Measurements from ENCODE around the gene GABPA.
"Not testable (repeated sequence)": the region's sequence is repeated elsewhere in the genome, so short reads cannot be mapped to it uniquely, and the experiment has no call there.

The GABPA gene

GRCh38 chr21:25734904-25735645, at the start of gene GABPA, which contains the start of gene ATP5PF:
TSS of gene GABPA (plus strand) at chr21:25734972. CDS start at chr21:25741599, 6,627 bp downstream.
TSS of gene ATP5PF (minus strand) at chr21:25734904. CDS start at chr21:25729794, 5,110 bp downstream.
- CTCF ChIA-PET = interaction anchor here (0.6 to 2.3 kb wide), 5 partner anchors 9 to 128 kb away, joined by 3 to 18 read pairs (median 3); no protein-coding TSS in a partner anchor
- peak; percentile 95 for DNase-seq (ENCODE audit: low read depth, low spot score)
- POLR2A ChIA-PET = interaction anchor here (0.9 kb wide), 1 partner anchor 35 kb away, joined by 4 read pairs; no protein-coding TSS in a partner anchor
- peak within 1 kb of the TSS; percentile 97 for H3K4me3 ChIP-seq (ENCODE audit: low read depth, low read length)
- TF ChIP-seq, protein P1, sequence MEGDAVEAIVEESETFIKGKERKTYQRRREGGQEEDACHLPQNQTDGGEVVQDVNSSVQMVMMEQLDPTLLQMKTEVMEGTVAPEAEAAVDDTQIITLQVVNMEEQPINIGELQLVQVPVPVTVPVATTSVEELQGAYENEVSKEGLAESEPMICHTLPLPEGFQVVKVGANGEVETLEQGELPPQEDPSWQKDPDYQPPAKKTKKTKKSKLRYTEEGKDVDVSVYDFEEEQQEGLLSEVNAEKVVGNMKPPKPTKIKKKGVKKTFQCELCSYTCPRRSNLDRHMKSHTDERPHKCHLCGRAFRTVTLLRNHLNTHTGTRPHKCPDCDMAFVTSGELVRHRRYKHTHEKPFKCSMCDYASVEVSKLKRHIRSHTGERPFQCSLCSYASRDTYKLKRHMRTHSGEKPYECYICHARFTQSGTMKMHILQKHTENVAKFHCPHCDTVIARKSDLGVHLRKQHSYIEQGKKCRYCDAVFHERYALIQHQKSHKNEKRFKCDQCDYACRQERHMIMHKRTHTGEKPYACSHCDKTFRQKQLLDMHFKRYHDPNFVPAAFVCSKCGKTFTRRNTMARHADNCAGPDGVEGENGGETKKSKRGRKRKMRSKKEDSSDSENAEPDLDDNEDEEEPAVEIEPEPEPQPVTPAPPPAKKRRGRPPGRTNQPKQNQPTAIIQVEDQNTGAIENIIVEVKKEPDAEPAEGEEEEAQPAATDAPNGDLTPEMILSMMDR (IDR thresholded peaks at IDR 0.05; ENCODE audit: insufficient read depth, low read length, missing control alignments) = peak; percentile 21

GRCh38 chr21:25687787-25688186, 47.0 kb upstream of the GABPA start:
- ChIA-PET POLR2A (no interaction called here), CTCF (interaction anchor here (1.4 kb wide), 1 partner anchor 20 kb away, joined by 5 read pairs; no protein-coding TSS in a partner anchor)
- no peak overlapping the region for H3K4me3 ChIP-seq (ENCODE audit: low read depth, low read length)

GRCh38 chr21:25688275-25689155, 46.3 kb upstream of the GABPA start:
- ChIA-PET POLR2A (no interaction called here), CTCF (interaction anchor here (1.1 kb wide), 1 partner anchor 80 kb away, joined by 4 read pairs; no protein-coding TSS in a partner anchor)
- DNase-seq (ENCODE audit: low read depth, low spot score) = no peak
- no peak overlapping the region for H3K4me3 ChIP-seq (ENCODE audit: low read depth, low read length)
- TF ChIP-seq, protein P1 (IDR thresholded peaks at IDR 0.05; ENCODE audit: insufficient read depth, low read length, missing control alignments) = no peak

More at GRCh38 chr21:25687787-25688186, 47.0 kb upstream of the GABPA start:
- DNase-seq (ENCODE audit: low read depth, low spot score) = no peak
- TF ChIP-seq, protein P1 (IDR thresholded peaks at IDR 0.05; ENCODE audit: insufficient read depth, low read length, missing control alignments) = no peak

GRCh38 chr21:25689226-25689625, 45.5 kb upstream of the GABPA start:
- H3K4me3 ChIP-seq (ENCODE audit: low read depth, low read length) = no peak overlapping the region
- POLR2A ChIA-PET = no interaction called here
- no peak for DNase-seq (ENCODE audit: low read depth, low spot score)
- TF ChIP-seq, protein P1 (IDR thresholded peaks at IDR 0.05; ENCODE audit: insufficient read depth, low read length, missing control alignments) = no peak
- CTCF ChIA-PET = interaction anchor here (1.1 kb wide), 1 partner anchor 81 kb away, joined by 4 read pairs; no protein-coding TSS in a partner anchor

GRCh38 chr21:25691976-25692375, 42.8 kb upstream of the GABPA start:
- TF ChIP-seq, protein P1 (IDR thresholded peaks at IDR 0.05; ENCODE audit: insufficient read depth, low read length, missing control alignments) = no peak
- ChIA-PET POLR2A (no interaction called here), CTCF (interaction anchor here (0.7 kb wide), 1 partner anchor 201 kb away, joined by 5 read pairs; no protein-coding TSS in a partner anchor)
- no peak for DNase-seq (ENCODE audit: low read depth, low spot score)
- no peak overlapping the region for H3K4me3 ChIP-seq (ENCODE audit: low read depth, low read length)

GRCh38 chr21:25695461-25695860, 39.3 kb upstream of the GABPA start:
- POLR2A ChIA-PET; DNase-seq (ENCODE audit: low read depth, low spot score); H3K4me3 ChIP-seq (ENCODE audit: low read depth, low read length); CTCF ChIA-PET: not testable (repeated sequence)
